A172 (cell line): ENCODE results near the gene GFRA1. TPM values are rescaled to one million over a fixed set of nuclear protein-coding genes. Genes with fewer than 3 reads are reported as not detected.

ENCODE experiments used
- DNase-seq: peaks from one replicate; pipeline ENCODE4 v3.0.0-alpha.2; 2015; ENCODE audit warnings: low spot score
- total RNA-seq: library from RNA; depleted of rRNA; stranded (reverse); fragments of >200 nt; shearing (Covaris generic); gene quantifications from 2 replicates; pipeline ENCODE4 v1.2.3, GENCODE V29; 2014; rRNA removed

The GFRA1 gene
- total RNA-seq, 1 experiment from 2014 or later = 21.3 TPM

DNA sequence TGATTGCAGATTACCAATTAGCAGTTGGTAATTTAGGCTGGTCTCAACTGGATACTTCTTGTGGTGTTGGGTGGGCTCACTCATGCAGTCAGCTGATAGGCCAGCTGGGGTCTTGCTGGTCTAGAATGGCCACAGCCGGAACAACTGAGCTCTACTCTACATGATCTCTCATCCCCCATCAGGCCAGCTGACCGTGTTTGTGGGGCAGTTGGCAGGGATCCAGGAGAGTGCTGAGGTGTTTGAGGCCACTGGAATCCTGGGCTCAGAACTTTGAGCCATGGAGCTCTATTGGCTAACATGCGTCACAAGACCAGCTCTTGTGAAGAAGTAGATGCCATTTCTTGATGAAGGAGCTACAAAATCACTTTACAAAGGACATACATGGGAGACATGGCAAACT lies 242.4 kb downstream of the GFRA1 start:
- no peak for DNase-seq

DNA sequence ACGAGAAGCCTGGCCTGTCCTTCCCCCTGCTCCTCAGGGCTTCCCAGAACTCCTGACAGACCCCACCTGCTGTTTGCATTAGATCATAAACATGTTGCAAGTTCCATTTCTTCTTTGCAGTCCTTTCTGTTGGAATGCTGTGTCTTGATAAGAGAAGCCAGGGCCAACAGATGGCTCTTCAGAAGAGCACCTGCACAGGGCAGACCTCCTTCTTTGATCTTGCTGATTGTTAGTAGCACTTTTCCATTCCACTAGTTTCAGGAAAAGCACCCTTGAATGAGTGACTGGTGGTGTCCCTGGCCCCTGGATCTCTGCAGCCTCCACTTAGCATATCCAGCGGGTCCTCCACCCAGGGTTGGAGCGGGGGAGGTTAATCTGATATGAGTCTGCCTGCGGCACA lies 243.2 kb downstream of the GFRA1 start:
- DNase-seq = no peak

DNA sequence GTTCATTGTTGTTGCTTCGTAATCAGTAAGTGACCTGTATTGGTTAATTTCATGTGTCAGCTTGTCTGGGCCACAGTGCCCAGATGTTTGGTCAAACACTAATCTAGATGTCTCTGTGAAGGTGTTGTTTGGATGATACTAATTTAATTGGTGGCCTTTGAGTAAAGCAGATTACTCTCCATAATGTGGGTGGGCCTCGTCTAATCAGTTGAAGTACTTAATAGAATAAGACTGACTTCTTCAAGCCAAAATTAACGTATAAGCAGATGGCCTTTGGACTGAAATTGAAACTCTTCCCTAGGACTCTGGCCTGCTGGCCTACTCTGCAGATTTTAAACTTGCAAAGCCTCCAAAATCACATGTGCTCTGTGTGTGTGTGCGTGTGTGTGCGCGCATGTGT lies 245.7 kb downstream of the GFRA1 start:
- no peak for DNase-seq

DNA sequence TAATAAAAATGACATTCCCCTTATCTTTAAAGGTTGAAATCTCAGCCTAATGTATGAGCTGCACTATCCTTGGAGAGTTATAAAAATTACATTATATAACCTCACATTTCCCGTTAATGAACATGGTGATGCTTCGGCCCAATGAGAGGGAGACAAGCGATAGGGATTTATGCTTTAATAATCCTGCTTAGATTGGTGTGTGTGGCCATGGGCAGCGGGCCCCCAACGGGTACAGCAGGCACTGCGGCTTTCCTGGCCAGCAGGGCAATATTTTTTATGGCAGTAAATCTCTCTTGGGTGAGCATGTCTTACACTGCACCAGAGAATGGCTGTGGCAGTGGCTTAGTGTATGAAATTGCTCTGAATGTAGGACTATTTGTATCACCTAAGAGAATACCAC lies 246.3 kb downstream of the GFRA1 start:
- no peak for DNase-seq

DNA sequence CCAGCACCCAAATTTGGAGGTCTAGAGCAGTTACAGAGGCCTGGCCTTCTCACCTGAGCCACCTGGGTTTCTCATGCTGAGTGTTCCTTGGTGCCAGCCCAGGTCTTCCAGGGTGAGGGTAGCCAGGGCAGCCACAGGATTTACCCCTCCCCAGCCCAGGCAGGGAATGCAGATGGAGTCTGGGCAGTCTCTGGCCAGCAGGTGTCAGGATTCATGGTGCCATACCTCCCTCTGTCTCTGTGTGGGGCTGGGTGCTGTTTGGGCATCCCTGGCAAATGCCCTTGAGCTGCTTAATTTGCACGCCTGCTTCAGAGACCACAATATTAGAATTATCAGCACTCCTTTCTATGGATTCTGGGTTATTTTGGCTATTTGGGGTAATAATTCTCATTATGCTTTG lies 246.7 kb downstream of the GFRA1 start:
- no peak for DNase-seq

DNA sequence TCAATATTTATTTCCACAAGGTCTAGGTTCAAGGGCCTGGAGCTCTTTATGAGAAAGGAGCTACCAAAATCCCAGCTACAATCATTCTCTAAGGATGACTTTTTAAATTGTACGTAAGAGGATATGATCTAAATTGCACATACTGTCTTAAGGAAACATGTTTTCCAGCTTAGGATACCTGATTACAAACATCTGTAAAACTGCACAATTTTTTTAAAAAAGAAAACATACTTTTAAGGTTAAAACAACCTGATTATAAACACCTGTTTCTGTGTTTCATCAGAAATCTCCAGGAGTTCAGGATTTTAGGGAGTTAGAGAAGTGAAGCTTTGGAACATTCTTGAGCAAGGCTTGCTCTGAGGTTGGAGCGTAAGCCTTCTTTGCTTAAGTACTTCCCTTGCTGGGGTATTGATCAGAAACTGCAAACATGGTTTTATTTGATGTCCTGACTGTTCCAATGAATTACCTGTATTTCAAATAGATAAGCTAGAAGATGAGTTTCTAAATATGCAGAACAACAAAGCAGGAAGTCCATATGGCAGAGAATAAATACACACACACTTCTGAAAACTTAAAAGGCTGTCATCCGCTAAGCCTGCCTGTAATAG lies 248.6 kb downstream of the GFRA1 start:
- no peak for DNase-seq

DNA sequence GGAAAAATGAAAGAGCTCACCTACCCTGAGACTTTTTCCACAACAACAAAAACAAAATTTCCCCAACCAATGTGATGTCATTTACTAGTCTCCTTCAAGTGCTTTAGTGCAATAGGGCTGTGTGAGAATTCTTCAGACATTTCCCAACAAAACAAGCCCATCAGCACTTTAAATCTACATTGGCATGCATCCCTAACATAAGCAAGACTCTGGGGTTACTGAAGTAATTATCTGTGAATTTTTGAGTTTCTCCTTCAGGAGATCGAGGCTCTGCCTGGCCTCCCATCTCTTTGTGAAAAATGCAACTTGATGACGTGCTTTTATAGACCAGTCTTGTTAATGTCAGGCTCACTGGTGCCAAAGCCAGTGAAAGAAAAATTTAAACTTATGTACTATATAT lies 255.6 kb downstream of the GFRA1 start:
- DNase-seq = no peak

DNA sequence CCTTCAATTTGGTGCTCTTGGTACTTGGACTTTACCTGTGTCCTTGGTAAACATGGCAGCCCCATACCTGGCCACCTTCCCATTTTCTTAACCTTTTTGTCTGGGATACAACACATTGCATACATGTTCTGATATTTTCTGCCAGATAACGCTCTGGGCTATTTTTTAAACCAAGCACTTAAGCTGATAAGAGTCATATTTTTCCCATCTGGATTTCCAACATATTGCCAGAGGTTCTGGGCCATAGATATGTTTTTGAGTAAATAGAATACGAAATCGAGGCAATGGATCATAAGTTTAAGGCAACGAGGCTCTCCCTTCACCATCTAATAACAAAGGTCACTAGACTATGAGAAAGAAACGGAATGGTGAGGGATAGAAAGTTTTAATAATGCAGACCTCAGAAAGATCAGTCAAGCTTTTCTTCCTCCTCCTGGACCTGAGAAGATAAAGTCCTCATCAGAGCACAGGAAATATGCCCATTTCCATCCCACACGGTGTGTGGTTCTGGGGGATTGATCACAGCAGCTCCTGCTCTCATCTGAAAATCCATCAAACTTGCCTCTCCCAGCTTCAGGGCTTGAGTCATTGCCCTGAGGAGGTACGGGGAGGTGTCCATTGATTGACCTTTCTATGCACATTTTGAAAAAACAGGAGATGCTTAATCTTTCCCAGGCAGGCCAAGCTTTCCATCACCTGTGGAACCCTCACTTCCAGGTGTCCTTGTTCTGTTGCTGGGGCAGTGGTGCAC lies 257.2 kb downstream of the GFRA1 start:
- DNase-seq = no peak

DNA sequence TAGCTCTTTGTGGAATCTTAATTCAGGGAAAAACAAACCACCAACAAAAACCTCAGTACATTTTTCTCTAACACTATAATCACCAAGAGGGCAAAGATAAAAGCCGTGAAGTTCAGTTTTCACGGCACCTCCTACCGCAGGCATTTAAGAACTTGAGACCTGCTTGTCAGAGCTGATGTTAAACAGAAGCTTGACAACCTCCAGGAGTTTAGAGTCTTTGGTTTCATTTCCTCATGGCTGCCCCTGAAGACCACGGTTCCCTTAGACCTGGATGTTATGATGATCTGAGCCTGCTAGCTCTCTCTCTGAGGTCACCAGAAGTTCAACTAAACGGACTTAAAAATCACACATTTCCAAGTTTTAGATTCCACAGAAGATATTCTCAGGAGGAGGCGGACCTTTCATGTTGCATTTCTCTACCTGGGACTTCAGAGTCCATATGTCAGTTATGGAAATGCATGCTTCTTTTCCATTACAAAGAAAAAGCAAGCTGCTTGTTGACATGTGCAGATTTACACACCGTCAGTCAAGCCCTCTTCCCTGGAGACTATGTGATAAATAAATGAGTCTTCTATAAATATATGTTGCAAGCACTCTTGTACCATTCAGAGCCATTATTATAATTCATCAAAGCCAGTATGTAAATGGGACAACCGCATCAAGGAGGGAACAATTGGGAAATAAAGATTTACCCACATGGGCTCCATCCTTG lies 258.0 kb downstream of the GFRA1 start:
- DNase-seq = no peak

DNA sequence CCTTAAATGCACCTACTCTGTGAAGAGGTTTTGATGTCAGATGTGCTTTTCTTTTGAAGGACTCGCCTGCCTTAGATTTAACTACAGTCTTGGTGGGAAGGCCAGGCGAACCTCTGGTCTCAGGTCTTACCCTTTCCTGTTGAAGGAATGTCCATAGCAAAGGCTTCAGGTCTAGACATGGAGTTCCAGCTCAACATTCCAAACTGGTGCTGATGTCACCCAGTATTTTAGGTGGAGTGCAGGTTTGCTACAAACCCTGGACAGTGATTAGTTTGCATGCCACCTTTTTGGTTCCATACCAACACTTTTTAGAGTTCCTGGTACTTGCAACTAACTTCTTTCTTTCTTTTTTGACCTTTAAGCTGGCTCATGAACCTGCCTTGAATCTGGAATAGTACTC lies 258.7 kb downstream of the GFRA1 start:
- no peak for DNase-seq

DNA sequence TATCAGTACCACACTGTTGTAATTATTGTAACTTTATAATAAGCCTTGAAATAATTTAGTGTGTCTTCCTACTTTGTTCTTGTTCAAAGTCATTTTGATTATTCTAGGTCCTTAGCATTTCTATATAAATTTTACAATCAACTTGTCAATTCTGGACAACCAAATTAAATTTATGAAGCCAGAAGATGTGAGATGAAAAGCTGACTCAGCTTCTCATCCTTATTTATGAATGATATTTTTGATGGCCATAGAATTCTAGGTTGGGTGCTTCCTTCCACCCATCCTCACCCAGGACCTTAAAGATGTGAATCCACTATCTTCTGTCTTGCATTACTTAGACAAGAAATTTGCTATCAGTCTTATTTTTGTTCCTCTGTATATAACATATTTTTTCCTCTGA lies 261.1 kb downstream of the GFRA1 start:
- DNase-seq = no peak

DNA sequence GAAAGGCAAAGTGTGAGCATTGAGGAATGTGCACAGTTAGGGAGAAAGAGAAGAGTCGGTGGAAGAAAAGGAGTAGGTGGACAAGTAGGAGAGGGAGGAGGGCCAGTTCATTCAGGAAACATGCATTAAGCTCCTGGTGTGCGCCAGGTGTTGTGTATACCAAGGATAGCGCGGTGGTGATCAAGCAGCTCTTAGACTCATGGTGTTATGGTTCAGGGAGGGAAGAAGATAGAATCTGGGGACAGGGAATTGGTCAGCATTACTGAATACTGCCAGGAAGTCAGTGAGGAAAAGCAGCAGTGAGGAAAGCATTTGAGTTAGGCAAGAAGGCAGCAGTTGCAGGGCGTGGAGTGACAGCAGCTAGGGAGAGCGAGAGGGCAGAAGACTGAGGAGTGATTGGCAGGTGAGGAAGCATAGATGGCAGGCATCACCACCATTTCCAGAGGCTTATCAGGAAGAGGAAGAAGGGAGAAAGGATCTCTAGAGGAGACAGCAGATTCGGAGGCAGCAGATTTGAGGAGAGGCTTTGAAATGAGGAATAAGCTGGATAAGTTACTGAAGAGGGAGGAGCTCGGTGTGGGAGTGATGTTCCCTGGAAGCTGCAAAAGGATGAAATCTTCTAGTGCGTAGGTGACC lies 265.6 kb downstream of the GFRA1 start:
- no peak for DNase-seq

Other genes with a start within 250 kb of the GFRA1 start
- gene CCDC172, start 51.2 kb upstream of the GFRA1 start, total RNA-seq = not detected in 2 replicates
- gene PNLIPRP3, start 154.6 kb upstream of the GFRA1 start, total RNA-seq = 0.22 TPM in 1 of 2 replicates, not detected in the other